Neural progenitor cell (in vitro differentiated cells): Measurements from ENCODE around the gene BRD9.

Source experiments
- CTCF ChIP-seq: fragments of 200-600 bp; sonication (generic); IDR thresholded peaks from 2 replicates; pipeline ENCODE4 v1.5.1; 2017; ENCODE audit warnings: antibody characterized with exemption, mild to moderate bottlenecking
- EZH2 ChIP-seq: fragments of 200-600 bp; sonication (generic); IDR thresholded peaks from 2 replicates; pipeline ENCODE4 v1.6.1; 2017; ENCODE audit warnings: antibody characterized with exemption, mild to moderate bottlenecking, moderate library complexity
- EZH2phosphoT487 ChIP-seq: fragments of 200-600 bp; sonication (generic); IDR thresholded peaks from 2 replicates; pipeline ENCODE4 v1.6.1; 2017; ENCODE audit warnings: antibody characterized with exemption

- no peak for TF ChIP-seq CTCF
- peak; percentile 37 for TF ChIP-seq EZH2
- TF ChIP-seq EZH2phosphoT487, result no peak
These were observed at the start of gene BRD9, which contains the start of gene TRIP13 for GRCh38 chr5:892394-893136.
